NCI-H2081 treated with DMSO at 0.1 percent for 48 hours (cell line): ENCODE data around the gene LRRFIP1.
"Not testable (repeated sequence)": the region's sequence is repeated elsewhere in the genome, so short reads cannot be mapped to it uniquely, and the experiment has no call there.

Experiments
- DNase-seq: peaks from one replicate; lab custom pipeline; 2025; lab: John Stamatoyannopoulos, UW

The LRRFIP1 gene

DNA sequence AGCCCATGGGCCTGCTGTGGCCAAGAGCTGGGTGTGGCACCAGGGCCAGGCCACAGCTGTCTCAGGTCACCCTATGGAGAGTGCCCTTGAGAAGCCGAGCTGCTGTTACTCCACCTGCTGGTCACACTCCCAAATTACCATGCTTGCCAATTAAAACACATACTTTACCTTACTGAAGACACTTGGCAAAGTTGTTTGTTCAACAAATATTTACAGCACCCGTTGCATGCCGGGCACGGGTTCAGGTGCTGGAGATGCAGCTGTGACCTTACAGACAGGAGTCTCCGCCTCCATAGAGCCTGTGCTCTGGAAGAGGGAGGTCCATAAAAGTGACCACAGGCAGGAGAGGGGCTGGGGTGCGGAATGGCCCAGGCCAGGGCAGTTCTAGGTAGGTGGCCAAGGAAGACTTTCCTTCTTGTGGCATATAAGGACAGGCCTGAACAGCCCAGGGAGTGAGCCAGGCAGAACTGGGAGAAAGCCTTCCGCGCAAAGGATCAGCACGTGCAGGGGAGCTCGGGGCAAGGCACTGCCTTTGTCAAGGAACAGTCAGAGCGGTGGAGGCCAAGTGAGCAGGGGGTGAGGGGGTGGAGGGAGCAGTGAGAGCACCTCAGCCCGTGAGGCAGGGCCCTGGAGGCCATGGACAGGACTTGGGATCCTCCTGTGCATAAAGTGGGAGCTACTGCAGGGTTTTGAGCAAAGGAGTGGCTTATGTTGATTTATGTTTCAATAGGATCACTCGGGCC is 147.6 kb downstream of the LRRFIP1 start:
- no peak for DNase-seq

DNA sequence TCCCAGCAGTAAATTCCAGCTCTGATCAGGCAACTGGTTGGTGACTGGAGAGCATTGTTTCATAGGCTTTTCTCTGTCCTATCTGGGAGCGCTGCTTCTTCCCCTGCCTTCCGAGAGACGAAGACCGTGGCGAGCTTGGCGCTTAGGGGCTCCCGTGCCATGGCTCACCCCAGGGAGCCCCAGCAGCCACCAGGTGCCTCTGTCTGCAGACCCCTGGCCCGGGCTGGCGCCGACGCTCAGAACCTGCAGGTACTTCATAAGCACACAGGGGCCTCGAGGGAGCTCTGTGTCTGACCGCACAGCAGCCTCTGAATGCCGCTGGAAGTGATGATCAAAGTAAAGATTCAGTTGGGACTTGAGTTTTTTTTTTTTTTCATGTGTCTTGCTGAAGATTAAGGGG is 152.1 kb downstream of the LRRFIP1 start:
- no peak for DNase-seq

DNA sequence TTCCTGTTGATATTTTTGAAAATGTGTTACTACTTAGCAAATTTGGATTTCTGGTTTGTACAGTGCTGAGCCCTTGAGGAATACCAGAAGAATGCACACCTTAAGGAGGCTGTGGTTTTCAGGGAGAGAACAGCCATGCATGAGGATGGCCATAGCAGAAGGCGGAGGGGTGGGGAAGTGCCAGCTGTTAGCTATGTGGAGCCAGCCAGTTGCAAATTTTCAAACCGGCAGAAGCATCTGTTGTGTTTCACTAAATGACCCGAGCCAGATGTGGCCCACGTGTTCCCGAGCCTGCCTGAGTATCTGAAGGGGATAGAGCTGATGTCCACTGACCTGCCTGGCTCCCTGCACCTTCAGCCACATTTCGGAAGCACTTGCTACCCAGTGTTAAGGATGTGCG is 154.8 kb downstream of the LRRFIP1 start:
- no peak for DNase-seq

DNA sequence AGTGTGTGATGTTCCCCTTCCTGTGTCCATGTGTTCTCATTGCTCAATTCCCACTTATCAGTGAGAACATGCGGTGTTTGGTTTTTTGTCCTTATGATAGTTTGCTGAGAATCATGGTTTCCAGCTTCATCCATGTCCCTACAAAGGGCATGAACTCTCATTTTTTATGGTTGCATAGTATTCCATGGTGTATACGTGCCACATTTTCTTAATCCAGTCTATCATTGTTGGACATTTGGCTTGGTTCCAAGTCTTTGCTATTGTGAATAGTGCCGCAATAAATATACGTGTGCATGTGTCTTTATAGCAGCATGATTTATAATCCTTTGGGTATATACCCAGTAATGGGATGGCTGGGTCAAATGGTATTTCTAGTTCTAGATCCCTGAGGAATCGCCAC is 156.3 kb downstream of the LRRFIP1 start:
- not testable (repeated sequence) for DNase-seq

DNA sequence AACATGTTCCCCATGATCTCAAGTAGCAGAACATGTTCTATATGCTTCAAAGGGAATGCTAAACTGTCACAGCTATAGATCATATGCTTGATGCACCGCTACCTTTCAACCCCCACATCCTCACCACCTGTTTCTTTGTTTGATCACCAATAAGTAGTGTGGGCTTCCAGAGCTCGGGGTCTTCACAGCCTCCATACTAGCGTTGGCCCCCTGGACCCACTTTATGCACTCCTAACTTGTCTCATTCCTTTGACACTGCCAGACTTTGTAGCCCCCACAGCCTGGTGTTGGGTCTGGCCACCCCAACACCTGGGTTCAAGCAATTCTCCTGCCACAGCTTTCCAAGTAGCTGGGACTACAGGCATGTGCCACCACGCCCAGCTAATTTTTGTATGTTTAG is 159.5 kb downstream of the LRRFIP1 start:
- DNase-seq: no peak

DNA sequence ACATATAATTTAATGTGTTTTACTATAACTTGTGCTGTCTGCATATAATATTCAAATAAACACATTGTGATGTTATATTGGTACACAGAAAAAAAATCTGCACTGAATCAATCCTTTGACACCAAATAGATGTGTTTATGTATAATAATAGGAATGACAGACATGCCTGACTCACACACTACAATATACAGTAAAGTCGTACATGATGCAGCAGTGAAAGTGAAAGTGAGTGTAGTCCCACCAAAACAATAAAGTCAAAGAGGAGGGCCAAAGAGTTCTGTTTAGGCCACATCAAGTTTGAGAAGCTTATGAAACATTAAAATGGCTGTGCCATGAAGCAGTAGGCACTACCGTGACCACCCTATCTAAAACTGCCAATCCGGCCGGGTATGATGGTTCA is 163.0 kb downstream of the LRRFIP1 start:
- no peak for DNase-seq

DNA sequence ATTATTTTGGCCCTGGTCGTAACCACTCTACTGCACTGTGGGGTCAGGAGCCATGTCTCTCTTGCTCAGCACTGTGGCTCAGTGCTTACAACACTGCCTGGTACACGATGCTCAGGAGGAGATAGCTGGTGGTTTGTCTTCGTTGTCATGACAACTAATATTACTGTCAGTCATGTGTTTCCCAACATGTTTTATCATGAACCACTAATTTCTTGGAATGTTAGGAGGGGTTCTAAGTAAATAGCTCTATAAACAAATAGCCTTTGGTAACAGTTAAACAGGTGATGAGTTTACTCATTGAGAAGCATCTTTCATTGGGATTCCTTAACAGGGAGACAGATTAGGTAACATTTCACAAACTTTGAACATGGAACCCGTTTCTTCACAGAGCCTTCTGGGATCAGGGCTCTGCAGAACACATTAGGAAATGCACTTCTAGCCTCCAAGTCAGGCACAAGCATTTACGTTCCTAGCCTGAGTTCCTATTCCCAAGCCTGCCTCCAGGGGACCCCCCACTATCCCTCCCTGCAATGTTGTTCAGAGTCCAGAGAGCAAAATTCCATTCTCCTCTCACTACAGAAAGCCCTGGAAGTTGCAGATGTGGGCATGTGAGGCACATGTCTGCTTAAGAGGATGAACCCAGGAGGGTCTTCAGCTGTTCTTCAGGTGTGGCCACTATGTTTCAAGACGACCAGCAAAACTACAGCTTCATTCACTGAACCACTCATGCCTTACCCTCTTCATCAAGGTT is 164.8 kb downstream of the LRRFIP1 start:
- DNase-seq: no peak

DNA sequence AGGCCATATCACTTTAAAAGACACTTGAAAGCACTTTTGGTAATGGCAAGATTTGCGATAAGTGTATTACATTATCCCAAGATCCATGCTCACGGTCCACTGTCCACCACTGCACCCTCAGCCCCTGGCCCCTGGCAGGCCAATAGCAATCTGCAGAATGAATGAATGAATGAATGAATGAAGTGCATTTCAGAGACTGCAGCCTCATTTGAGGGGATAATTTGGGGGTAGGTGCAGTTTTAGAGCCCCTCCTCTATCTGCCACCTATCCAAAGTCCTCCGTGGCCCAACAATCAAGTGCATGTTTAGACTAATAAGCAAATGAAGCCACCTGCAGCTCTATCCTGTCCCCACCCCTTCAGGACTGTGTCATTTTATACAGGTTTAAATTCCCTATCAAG is 169.9 kb downstream of the LRRFIP1 start:
- DNase-seq: no peak

DNA sequence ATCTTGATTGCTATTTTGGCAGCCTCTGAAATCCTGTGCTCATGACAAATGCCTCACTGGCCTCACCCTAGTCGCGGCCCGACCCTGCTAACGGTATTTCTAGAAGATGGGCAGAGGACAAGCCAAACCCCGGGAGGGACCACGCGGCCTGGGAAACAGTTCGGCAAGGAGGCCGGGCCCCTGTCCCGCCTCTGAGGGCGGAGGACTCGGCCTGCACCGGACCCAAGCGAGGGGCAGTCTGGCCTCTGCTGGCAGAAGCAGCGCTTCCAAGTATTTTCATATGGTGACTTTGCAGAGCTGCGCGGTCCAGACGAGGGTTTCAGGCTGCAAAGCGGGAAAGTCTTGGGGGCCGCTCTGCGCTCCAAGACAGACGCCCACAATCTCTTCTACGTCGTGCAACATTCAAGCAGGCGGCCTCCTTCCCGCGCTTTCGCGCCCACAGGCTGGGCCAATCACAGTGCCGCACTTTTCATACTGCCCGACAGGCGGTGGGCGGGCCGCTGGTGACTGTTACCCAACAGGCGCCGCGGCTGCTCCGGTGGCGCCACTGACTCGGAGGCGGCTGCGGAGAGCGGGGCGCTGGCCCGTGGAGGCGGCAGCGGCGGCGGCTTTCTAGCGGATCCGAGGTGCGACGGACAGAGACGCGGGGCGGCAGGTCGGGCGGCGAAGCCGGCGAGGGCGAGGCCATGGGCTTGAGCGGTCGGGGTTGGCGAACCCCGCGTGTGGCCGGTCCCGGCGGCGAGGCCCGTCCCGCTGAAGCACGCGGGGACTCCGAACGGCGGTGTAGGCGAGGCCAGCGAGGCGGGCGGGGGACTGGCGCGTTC is 171.1 kb downstream of the LRRFIP1 start, which contains the start of gene RBM44:
TSS of gene RBM44 (plus strand) at position 544 of the 824 bp plus-strand sequence. CDS start 14,831 bp downstream, outside the sequence.
- no peak for DNase-seq

DNA sequence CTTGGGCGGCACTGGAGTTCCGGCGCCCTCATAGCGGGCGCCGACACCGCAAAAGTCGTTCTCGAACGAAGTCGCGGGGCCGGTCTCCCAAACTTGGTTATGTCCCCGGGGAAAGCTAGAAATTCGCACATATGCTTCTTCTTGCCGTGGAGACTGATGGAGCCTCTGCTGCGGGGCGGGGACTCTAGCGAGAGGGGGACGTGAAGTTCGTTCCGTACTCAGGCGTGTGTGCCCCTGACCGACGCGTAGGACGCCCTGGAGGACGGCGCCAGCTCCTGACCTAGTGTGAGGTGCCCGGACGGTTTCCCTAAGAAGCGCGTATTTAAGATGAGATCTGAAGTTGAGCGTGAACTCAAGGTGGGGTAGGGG is 171.7 kb downstream of the LRRFIP1 start:
- no peak for DNase-seq

DNA sequence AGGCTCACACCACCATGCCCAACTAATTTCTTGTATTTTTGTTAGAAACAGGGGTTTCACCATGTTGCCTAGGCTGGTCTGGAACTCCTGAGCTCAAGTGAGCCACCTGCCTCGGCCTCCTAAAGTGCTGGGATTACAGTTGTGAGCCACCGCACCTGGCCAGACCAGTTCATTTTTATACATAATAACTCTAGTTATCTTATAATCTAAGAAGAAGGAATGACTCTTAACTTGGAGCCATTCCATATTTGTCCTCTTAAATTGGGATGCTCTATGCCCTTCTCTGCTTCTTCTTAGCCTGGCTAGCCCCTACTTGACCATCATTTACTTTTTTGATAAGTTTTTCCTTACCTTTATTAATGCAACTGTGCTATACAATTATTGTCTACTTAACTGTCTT is 174.1 kb downstream of the LRRFIP1 start:
- DNase-seq: no peak

DNA sequence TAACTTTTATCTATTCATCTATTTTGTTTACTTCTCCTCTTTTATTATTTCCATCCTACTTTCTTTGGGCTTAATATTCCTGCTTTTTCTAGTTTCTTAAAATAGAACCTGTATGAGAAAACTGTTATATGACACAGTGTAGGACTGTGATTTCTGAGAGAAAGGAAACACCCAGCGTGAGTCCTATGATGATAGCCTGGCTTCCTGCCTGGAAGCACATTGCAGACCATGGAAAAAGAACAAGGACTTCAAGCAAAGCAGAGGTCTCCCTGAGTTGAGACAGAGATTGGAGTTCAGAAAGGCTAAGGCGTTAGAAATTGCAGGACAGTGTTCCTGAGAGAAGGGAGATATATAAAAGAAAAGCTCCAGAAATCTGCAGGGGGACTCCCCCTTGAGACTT is 178.9 kb downstream of the LRRFIP1 start:
- DNase-seq: no peak

DNA sequence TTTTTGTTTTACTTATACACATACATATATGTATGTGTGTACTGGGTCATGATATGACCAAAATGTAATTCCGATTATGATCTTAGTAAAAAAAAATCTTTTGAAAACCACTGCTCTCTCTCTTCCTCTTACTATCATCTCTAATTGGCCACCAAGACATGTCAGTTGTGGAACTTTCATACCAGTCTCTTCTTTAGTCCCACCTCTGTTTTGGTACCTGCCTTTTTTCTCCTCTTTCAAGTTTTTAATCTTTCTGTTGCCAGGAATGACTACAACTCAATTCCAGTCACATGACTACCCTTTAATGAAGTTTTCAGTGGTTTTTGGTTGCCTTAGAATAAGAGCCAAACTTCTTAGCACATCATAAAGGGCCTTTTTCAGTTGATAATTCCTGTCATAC is 188.2 kb downstream of the LRRFIP1 start:
- DNase-seq: no peak

DNA sequence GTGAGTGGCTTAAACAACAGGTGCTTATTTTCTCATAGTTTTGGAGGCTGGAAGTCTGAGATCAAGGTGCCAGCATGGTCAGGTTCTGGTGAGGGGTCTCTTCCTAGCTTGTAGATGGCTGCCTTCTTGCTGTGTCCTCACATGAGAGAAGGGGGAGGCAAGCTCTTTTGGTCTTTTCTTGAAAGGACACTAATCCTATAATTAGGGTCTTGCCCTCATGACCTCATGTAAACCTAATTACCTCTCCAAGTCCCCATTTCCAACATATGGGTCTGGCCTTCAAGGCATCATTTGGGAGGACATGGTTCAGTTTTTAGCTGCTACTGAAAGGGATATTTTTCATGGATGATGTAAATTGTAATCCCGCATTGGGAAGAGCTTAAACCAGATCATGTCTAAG is 189.1 kb downstream of the LRRFIP1 start:
- DNase-seq: no peak

DNA sequence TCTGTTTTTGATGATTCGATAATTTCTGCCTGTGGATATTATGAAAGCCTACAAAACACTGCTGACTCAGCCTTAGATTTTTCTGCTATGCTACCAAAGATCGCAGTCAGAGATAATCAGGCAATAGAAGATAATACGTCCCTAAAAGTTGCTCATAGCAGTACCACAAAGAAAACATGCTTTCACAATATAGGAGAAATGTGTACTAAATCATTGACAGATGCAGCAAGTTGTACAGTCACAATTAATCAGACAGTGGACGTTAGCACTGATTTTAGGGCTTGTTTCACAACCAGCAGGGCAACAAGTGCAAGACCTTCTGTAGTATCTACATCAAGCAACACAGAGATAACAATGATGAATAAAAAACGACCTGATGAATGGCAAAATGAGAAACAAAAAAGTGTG is 190.7 kb downstream of the LRRFIP1 start:
- DNase-seq: no peak

DNA sequence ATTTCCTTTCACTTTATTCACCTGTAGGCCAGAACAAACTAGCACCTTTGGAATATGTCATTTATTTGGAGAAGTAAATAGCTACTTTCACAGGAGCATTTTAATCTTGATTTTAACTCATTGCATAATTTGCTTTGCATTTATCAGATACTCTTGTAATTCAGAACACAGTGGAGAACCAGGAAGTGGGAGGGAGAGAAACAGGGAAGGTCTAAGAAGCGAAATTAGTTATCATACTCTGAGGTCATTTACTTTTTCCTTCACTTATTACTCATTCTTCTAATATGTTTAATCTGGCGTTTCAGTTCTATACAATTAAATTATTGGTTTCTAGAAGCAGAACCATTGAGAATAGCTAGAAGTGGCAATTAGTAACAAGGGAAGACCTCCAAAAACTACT is 191.8 kb downstream of the LRRFIP1 start:
- DNase-seq: no peak

DNA sequence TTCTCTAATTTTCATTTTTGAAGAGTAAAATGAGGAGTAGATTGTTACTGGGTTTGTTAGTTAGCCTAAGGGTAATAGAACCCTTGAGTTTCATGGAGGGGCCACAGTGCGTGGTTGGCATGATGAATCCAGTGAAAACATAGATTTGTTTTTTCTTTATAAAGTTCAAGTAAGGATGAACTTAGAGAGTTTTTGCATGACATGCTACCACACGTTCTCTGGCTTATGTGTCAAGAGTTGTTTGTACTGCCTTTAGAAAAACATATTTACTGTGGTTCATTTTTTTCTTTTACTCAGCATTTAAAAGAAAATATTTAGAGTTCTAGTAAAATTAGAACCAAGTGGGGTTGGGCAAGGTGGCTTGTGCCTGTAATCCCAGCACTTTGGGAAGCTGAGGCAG is 193.0 kb downstream of the LRRFIP1 start:
- no peak for DNase-seq

DNA sequence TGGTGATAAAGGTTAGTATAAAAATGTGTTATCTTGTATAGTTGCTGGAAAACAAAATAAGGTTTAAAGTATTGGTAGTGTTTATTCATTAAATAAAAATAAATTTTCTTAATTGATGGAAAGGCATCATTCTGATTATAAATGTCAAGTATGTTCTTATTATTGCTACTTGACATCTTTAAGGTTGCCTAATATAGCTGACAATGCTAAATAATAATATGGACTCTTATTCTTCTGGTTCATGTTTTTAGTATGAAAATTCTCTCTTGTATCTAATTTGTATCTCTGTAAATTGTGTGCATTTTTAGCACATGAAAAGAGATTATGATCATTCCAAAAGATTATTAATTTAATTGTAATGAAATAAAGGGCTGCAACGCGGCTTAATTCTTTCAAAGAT is 196.2 kb downstream of the LRRFIP1 start:
- no peak for DNase-seq

DNA sequence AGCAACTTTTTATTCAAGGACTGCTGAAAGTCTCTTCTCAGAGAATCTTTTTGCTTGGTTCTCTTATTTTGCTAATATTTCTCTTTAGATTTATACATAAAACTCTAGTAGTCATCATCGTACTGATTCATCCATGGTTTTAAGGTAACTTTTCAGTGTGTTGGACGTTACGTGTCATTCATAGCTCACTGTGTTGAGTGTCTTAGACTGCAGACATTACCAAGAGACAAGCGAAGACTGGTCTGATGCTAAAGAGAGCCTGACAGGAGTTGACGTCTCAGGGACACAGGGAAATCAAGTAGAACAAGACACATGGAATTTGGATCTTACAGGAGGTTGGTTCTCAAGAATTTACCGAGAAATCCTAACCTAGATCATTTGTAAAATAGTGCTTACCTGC is 196.7 kb downstream of the LRRFIP1 start:
- no peak for DNase-seq

DNA sequence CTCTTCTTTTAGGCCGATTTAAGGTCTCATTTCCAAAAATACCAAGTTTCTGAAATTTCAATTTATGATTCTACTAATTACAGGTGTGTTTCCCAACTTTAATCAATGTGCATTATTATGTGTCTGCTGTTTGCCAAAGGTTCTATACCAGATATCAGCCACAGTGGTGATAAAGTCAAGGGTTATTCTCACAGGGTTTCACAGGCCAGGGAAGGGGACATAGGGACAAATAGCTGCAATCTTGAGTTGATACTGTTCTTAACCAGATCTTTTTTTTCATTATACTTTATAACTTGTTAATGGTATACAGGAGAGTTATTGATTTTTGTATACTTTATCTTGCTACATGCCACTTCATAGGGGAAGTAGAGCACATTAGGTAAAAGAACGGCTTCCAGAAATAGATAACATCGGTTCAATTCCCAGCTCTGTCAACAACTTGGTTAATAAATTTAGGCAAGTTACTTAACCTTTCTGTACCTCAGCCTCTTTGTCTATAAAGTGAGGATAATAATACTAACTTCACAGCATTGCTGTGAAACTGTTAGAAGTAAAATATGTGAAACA is 200.1 kb downstream of the LRRFIP1 start:
- DNase-seq: no peak
